Panc1 (cell line): ENCODE measurements around the gene TMEM131. TPM values are rescaled to one million over a fixed set of nuclear protein-coding genes. Genes with fewer than 3 reads are reported as not detected.

Experiments used
- ATAC-seq: fragments of 200-7000 bp; cut with Tn5 transposase; 2 replicates; pipeline ENCODE4 v1.9.1; 2020; ENCODE audit warnings: mild to moderate bottlenecking, moderate library complexity
- BruUV-seq: library from RNA; stranded (reverse); fragments of 400-500 nt; replicated peaks from 2 replicates; lab custom pipeline; 2021; lab: Mats Ljungman, UMichigan
- CTCF ChIA-PET: fragments of 300-600 bp; sonication (Branson Sonifier 250); formaldehyde crosslinking; loops from one replicate; lab custom pipeline; 2022; ENCODE audit warnings: antibody characterized with exemption; lab: Charles Lee
- POLR2A ChIA-PET: fragments of 300-600 bp; sonication (Branson Sonifier 250); formaldehyde crosslinking; loops from one replicate; lab custom pipeline; 2022; ENCODE audit warnings: antibody characterized with exemption; lab: Charles Lee
- DNase-seq: peaks from one replicate; pipeline ENCODE4 v3.0.0-alpha.2; 2010; ENCODE audit warnings: low read depth, low spot score
- H3K27ac ChIP-seq: 2 replicates; pipeline ENCODE4 v1.5.1; 2011; ENCODE audit warnings: mild to moderate bottlenecking, low read length, inconsistent platforms
- H3K27me3 ChIP-seq: fragments of 200-500 bp; sonication (Bioruptor generic); 2 replicates; pipeline ENCODE4 v1.6.0; 2014; ENCODE audit warnings: low read length, inconsistent platforms; ENCODE audit not compliant: control insufficient read depth, insufficient read depth
- H3K36me3 ChIP-seq: fragments of 200-500 bp; sonication (Bioruptor generic); 2 replicates; pipeline ENCODE4 v1.5.1; 2014; ENCODE audit warnings: inconsistent platforms, mild to moderate bottlenecking, low read length, moderate library complexity; ENCODE audit not compliant: control insufficient read depth, insufficient read depth
- H3K4me1 ChIP-seq: 2 replicates; pipeline ENCODE4 v1.5.1; 2011; ENCODE audit warnings: inconsistent platforms, mild to moderate bottlenecking, low read length, moderate library complexity; ENCODE audit not compliant: control insufficient read depth, insufficient read depth
- H3K4me3 ChIP-seq, 2 experiments: 2 replicates each; pipeline ENCODE4 v1.5.1; 2011 to 2012; ENCODE audit warnings: low read depth in 2 of 2, low read length in 2 of 2, mild to moderate bottlenecking in 2 of 2, inconsistent platforms in 1 of 2, moderate library complexity in 1 of 2
- H3K9me3 ChIP-seq: fragments of 200-500 bp; sonication (Bioruptor generic); 2 replicates; pipeline ENCODE4 v1.5.1; 2014; ENCODE audit warnings: low read depth, mild to moderate bottlenecking, inconsistent platforms, low read length, moderate library complexity; ENCODE audit not compliant: control insufficient read depth, insufficient read depth
- POLR2AphosphoS5 ChIP-seq: IDR thresholded peaks from 2 replicates; pipeline ENCODE4 v1.6.1; 2012; ENCODE audit warnings: mild to moderate bottlenecking, low read depth, low read length, moderate library complexity
- SIN3A ChIP-seq: IDR thresholded peaks from 2 replicates; pipeline ENCODE4 v1.6.1; 2012; ENCODE audit warnings: low read depth, mild to moderate bottlenecking, low read length, moderate library complexity, borderline replicate concordance; ENCODE audit not compliant: insufficient read depth
- TCF7L2 ChIP-seq: IDR thresholded peaks from 2 replicates; pipeline ENCODE4 v1.6.1; 2011; ENCODE audit warnings: mild to moderate bottlenecking, low read depth, low read length, inconsistent platforms
- in situ Hi-C: cut with HindIII; loops from 2 replicates; pipeline ENCODE4 v1.10.0; 2016; ENCODE audit warnings: low sequenced_read_pairs, low pct_unique_long_range_greater_than_20kb
- intact Hi-C: fragments of 100-400 bp; cut with micrococcal nuclease; formaldehyde crosslinking; loops from one replicate; pipeline ENCODE4 v1.10.0; 2022; ENCODE audit not compliant: unreplicated experiment
- total RNA-seq: library from RNA; stranded (reverse); gene quantifications from one replicate; pipeline ENCODE4 v1.2.1, GENCODE V29; 2021; ENCODE audit not compliant: unreplicated experiment
- TF ChIP-seq, protein P1 (sequence below): fragments of 450-650 bp; IDR thresholded peaks from 2 replicates; pipeline ENCODE4 v1.5.1; 2017; ENCODE audit warnings: mild to moderate bottlenecking
- TF ChIP-seq, protein P2 (sequence below), 2 experiments: IDR thresholded peaks; 2 replicates each; pipeline ENCODE4 v1.6.1; 2011 to 2012; ENCODE audit warnings: low read depth in 2 of 2, control low read depth in 1 of 2, low read length in 1 of 2, mild to moderate bottlenecking in 1 of 2, moderate library complexity in 1 of 2; ENCODE audit not compliant: insufficient read depth in 1 of 2

TMEM131 gene
- total RNA-seq, 1 experiment from 2014 or later, result 43.4 TPM

DNA sequence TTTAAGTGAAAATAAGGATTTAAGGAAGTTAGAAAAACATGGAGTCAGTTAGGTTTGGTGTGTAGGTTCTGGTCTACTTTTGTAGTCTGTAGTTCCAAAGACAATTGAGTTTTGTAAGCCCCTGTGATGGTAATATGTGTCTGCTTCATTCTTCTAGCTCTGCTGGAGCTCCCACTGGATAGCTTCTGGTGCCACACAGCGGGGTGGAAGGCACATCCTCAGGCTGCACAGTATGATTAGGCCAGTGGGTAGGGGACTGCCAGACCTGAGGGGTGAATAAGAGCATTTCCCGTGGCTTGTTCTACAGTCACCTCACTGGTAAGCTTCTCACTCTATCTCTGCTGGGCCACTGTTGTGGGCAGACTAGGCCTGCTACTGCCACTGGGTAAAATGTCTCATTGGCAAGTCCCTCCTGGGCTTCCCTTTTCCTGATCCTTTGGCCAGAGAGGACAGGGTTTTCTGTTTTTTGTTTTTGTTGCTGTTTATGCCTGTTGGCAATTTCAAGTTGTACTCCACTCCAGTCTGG is 44.5 kb downstream of the TMEM131 start:
- peak; percentile 79 for ATAC-seq
- Histone ChIP-seq H3K27me3 (no peaks in the 10 kb centered on the region), H3K4me3 (no peak overlapping the region), H3K4me1 (peaks cover 19% of the 10 kb centered on the region), H3K9me3 (no peaks in the 10 kb centered on the region), H3K27ac (peak overlapping the region; percentile 73), H3K36me3 (no peaks in the 10 kb centered on the region)
- in situ Hi-C loops (no loop called here), intact Hi-C loops (no loop called here)
- no TSS peak for BruUV-seq
- CTCF ChIA-PET, result interaction anchor here (0.6 kb wide), 1 partner anchor 1176 kb away, joined by 3 read pairs; no protein-coding TSS in a partner anchor
- POLR2A ChIA-PET, result no interaction called here
- DNase-seq, result no peak
- TF ChIP-seq SIN3A (no peak), POLR2AphosphoS5 (no peak), TCF7L2 (no peak)
- TF ChIP-seq, protein P1, sequence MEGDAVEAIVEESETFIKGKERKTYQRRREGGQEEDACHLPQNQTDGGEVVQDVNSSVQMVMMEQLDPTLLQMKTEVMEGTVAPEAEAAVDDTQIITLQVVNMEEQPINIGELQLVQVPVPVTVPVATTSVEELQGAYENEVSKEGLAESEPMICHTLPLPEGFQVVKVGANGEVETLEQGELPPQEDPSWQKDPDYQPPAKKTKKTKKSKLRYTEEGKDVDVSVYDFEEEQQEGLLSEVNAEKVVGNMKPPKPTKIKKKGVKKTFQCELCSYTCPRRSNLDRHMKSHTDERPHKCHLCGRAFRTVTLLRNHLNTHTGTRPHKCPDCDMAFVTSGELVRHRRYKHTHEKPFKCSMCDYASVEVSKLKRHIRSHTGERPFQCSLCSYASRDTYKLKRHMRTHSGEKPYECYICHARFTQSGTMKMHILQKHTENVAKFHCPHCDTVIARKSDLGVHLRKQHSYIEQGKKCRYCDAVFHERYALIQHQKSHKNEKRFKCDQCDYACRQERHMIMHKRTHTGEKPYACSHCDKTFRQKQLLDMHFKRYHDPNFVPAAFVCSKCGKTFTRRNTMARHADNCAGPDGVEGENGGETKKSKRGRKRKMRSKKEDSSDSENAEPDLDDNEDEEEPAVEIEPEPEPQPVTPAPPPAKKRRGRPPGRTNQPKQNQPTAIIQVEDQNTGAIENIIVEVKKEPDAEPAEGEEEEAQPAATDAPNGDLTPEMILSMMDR, result no peak
- TF ChIP-seq, protein P2, sequence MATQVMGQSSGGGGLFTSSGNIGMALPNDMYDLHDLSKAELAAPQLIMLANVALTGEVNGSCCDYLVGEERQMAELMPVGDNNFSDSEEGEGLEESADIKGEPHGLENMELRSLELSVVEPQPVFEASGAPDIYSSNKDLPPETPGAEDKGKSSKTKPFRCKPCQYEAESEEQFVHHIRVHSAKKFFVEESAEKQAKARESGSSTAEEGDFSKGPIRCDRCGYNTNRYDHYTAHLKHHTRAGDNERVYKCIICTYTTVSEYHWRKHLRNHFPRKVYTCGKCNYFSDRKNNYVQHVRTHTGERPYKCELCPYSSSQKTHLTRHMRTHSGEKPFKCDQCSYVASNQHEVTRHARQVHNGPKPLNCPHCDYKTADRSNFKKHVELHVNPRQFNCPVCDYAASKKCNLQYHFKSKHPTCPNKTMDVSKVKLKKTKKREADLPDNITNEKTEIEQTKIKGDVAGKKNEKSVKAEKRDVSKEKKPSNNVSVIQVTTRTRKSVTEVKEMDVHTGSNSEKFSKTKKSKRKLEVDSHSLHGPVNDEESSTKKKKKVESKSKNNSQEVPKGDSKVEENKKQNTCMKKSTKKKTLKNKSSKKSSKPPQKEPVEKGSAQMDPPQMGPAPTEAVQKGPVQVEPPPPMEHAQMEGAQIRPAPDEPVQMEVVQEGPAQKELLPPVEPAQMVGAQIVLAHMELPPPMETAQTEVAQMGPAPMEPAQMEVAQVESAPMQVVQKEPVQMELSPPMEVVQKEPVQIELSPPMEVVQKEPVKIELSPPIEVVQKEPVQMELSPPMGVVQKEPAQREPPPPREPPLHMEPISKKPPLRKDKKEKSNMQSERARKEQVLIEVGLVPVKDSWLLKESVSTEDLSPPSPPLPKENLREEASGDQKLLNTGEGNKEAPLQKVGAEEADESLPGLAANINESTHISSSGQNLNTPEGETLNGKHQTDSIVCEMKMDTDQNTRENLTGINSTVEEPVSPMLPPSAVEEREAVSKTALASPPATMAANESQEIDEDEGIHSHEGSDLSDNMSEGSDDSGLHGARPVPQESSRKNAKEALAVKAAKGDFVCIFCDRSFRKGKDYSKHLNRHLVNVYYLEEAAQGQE (IDR thresholded peaks at IDR 0.05; ENCODE audit: insufficient read depth in 1 of 2, low read depth in 2 of 2, low read length in 1 of 2), result no peak

DNA sequence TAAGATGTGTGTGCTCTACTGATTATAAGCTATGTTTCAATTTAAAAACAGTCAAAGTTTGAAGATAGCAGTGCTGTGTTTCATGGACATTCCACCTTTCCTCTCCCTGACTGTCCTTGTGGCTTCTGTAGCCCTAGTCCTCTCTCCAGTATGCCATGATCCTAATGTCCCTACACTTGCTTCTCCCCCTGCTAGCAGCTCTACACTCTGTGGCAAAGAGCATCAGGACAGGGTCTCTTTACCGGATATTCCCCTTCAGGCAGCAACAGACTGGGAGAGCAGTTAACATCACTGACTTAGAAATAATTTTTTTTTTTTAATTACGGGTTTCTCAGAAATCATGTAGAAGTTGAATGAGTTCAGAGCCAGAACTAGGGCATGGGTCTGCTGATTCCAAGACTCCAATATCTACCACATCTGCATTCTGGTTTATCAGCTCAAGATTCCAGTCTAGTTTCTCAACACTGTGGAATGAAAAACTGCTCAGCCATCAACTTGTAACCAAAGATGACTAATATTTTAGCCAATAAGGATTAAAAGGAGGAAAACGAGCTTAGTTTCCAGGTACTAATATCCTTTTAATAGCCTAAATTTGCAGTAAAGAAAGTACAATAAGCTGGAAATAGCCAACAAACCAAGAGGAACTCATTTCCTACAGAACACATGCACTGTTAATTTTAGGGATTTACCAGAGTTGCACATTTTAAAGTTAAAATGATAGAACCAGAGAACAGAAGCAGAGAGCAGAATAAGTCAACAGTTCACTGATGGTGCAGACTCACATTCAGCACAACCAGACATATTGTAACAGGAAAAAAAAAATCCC is 45.2 kb downstream of the TMEM131 start:
- ATAC-seq (peak; percentile 88), DNase-seq (no peak)
- no peaks in the 10 kb centered on the region for H3K27me3 ChIP-seq
- peak overlapping the region; percentile 73 for H3K27ac ChIP-seq
- no peak for TF ChIP-seq POLR2AphosphoS5
- TF ChIP-seq TCF7L2, result no peak
- no peak for TF ChIP-seq SIN3A
- TF ChIP-seq, protein P1, result no peak
- TF ChIP-seq, protein P2 (IDR thresholded peaks at IDR 0.05; ENCODE audit: insufficient read depth in 1 of 2, low read depth in 2 of 2, low read length in 1 of 2), result no peak
- ChIA-PET CTCF (interaction anchor here (0.6 kb wide), 2 partner anchors 24 to 1177 kb away, joined by 3 read pairs; no protein-coding TSS in a partner anchor), POLR2A (interaction anchor here (0.6 kb wide), 1 partner anchor 543 kb away, joined by 3 read pairs; no protein-coding TSS in a partner anchor)
- H3K4me3 ChIP-seq, result no peak overlapping the region
- BruUV-seq, result no TSS peak
- peaks cover 20% of the 10 kb centered on the region for H3K4me1 ChIP-seq
- in situ Hi-C loops, result no loop called here
- intact Hi-C loops, result no loop called here
- no peaks in the 10 kb centered on the region for H3K36me3 ChIP-seq
- no peaks in the 10 kb centered on the region for H3K9me3 ChIP-seq
